RWPE2 (cell line): ENCODE measurements around the gene LAMA2.
"Not testable (repeated sequence)": the region's sequence is repeated elsewhere in the genome, so short reads cannot be mapped to it uniquely, and the experiment has no call there.

Experiments used
- ATAC-seq: fragments of 200-7000 bp; cut with Tn5 transposase; 3 replicates; pipeline ENCODE4 v1.9.1; 2021; ENCODE audit warnings: low read depth
- DNase-seq: peaks from one replicate; pipeline ENCODE4 v3.0.0-alpha.2; 2020; ENCODE audit warnings: low spot score
- H3K27ac ChIP-seq: fragments of 450-650 bp; 2 replicates; pipeline ENCODE4 v1.5.1; 2017; ENCODE audit warnings: mild to moderate bottlenecking; ENCODE audit not compliant: poor library complexity, severe bottlenecking
- H3K27me3 ChIP-seq: fragments of 250-450 bp; sonication (Bioruptor Pico); 2 replicates; pipeline ENCODE4 v1.5.1; 2021; ENCODE audit warnings: mild to moderate bottlenecking, moderate library complexity; ENCODE audit not compliant: insufficient read depth, poor library complexity, severe bottlenecking
- H3K36me3 ChIP-seq: fragments of 250-450 bp; sonication (Bioruptor Pico); 2 replicates; pipeline ENCODE4 v1.5.1; 2020; ENCODE audit warnings: low read depth, mild to moderate bottlenecking, moderate library complexity
- H3K4me1 ChIP-seq: fragments of 250-450 bp; sonication (Bioruptor Pico); 2 replicates; pipeline ENCODE4 v1.5.1; 2021; ENCODE audit warnings: mild to moderate bottlenecking, moderate library complexity; ENCODE audit not compliant: insufficient read depth, poor library complexity, severe bottlenecking
- H3K4me3 ChIP-seq: fragments of 250-450 bp; sonication (Bioruptor Pico); 2 replicates; pipeline ENCODE4 v1.5.1; 2021; ENCODE audit warnings: mild to moderate bottlenecking, moderate library complexity; ENCODE audit not compliant: severe bottlenecking
- H3K9me3 ChIP-seq: fragments of 250-450 bp; sonication (Bioruptor Pico); 2 replicates; pipeline ENCODE4 v1.5.1; 2021; ENCODE audit warnings: mild to moderate bottlenecking, moderate library complexity; ENCODE audit not compliant: severe bottlenecking
- TF ChIP-seq, protein P1 (sequence below): fragments of 450-650 bp; IDR thresholded peaks from one replicate; pipeline ENCODE4 v1.5.1; 2017; ENCODE audit warnings: mild to moderate bottlenecking, moderate library complexity; ENCODE audit not compliant: poor library complexity, severe bottlenecking

LAMA2 gene

DNA sequence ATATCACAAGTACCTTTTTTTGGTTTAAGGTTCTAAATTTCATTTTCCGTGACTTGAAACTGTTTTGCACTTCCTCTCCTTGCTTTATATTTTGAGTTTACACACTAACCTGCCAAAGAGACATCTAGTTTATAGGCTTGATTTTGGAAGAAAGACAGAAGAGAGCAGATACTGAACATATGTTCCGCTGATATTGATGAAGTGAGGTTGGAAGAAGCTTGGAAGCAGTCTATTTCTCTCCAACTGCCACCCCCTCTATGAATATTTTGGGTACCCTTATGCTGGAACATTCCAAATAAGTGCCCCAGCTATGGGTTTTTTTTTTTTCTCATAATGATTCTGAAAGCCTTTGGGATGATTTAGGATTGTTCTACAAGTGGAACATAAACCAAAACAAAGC, 150.6 kb downstream of the LAMA2 start:
- DNase-seq (no peak), ATAC-seq (no peak)
- H3K4me1 ChIP-seq, result peaks cover 15% of the 10 kb centered on the region
- H3K4me3 ChIP-seq, result no peak overlapping the region
- H3K27ac ChIP-seq, result no peak overlapping the region
- no peaks in the 10 kb centered on the region for H3K27me3 ChIP-seq
- no peaks in the 10 kb centered on the region for H3K9me3 ChIP-seq
- TF ChIP-seq, protein P1, sequence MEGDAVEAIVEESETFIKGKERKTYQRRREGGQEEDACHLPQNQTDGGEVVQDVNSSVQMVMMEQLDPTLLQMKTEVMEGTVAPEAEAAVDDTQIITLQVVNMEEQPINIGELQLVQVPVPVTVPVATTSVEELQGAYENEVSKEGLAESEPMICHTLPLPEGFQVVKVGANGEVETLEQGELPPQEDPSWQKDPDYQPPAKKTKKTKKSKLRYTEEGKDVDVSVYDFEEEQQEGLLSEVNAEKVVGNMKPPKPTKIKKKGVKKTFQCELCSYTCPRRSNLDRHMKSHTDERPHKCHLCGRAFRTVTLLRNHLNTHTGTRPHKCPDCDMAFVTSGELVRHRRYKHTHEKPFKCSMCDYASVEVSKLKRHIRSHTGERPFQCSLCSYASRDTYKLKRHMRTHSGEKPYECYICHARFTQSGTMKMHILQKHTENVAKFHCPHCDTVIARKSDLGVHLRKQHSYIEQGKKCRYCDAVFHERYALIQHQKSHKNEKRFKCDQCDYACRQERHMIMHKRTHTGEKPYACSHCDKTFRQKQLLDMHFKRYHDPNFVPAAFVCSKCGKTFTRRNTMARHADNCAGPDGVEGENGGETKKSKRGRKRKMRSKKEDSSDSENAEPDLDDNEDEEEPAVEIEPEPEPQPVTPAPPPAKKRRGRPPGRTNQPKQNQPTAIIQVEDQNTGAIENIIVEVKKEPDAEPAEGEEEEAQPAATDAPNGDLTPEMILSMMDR, result no peak
- H3K36me3 ChIP-seq, result no peaks in the 10 kb centered on the region

DNA sequence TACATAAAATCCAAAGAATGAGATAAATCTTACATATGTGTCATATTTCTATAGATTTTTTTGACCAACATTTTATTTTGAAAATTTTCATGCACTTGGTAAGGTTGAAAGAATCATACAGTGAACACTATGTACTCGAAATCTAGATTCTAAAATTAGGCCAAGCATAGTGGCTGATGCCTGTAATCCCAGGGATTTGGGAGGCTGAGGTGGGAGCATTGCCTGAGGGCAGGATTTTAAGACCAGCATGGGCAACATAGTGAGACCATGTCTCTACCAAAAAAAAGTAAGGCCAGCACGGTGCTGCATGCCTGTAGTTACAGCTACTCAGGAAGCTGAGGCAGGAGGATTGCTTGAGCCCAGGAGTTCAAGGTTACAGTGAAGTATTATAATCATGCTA, 158.6 kb downstream of the LAMA2 start:
- TF ChIP-seq, protein P1, result no peak
- Histone ChIP-seq H3K9me3 (no peaks in the 10 kb centered on the region), H3K4me3 (no peak overlapping the region), H3K27me3 (no peaks in the 10 kb centered on the region), H3K4me1 (no peaks in the 10 kb centered on the region), H3K36me3 (no peaks in the 10 kb centered on the region), H3K27ac (no peak overlapping the region)
- no peak for DNase-seq
- ATAC-seq, result no peak

DNA sequence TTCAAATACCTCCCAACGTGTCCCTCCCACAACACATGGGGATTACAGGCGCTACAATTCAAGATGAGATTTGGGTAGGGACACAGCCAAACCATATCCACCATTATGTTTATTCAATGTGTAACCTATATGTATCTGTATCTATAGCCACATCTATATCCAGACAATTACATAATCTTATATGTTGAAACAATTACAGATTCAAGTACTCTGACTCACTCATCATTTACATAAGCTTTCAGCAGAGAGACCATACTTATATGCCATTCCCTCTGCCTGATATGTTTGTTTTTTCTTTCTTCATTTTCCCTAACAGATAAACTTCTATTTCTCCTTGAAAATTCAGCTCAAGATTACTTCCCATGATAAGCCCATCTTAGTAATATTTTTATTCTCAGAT, 163.6 kb downstream of the LAMA2 start:
- TF ChIP-seq, protein P1, result no peak
- Histone ChIP-seq H3K4me1 (no peaks in the 10 kb centered on the region), H3K4me3 (no peak overlapping the region), H3K27me3 (no peaks in the 10 kb centered on the region), H3K27ac (no peak overlapping the region), H3K9me3 (no peaks in the 10 kb centered on the region), H3K36me3 (no peaks in the 10 kb centered on the region)
- ATAC-seq, result 0 out of 3 replicates have a peak, but pooled peaks have one; percentile 12
- no peak for DNase-seq

DNA sequence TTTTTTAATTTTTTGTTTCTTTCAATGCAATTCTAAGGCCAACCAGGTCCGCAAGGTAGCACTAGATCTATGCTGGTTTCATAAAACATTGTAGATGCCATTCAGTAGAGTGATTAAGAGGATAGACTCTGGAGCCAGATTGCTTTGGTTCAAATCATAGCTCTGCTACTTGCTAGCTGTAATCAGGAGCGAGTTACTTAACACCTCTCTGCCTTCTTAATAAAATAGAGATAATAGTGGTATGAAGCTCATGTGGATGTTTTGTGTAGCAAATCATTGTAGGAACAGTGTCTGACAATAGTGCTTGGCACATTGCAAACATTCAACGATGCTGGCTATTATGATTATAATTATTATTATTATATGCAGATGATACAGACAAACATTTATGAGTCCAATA, 164.9 kb downstream of the LAMA2 start:
- Histone ChIP-seq H3K27me3 (no peaks in the 10 kb centered on the region), H3K36me3 (no peaks in the 10 kb centered on the region), H3K4me3 (no peak overlapping the region), H3K27ac (no peak overlapping the region), H3K9me3 (no peaks in the 10 kb centered on the region), H3K4me1 (no peaks in the 10 kb centered on the region)
- DNase-seq (no peak), ATAC-seq (no peak)
- TF ChIP-seq, protein P1, result no peak

DNA sequence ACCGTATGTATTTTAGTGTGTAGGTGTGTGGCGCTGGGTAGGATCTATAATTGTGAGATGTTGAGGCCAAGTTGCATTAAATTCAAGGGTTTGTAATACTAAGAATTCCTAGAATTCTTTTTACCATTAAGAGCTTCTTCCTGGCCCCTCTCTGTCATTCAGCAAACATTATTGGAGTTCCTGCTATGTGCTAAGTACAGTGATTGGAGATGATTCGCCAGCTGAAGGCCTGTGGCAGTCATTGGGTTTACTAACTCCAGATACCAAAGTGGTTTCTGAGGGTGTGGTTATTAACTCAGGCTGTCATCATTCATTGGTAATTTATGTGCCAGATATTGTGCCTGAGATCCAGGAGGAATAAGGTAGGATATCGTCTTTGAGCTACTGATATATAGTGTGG, 167.1 kb downstream of the LAMA2 start:
- Histone ChIP-seq H3K27ac (no peak overlapping the region), H3K4me3 (no peak overlapping the region), H3K27me3 (no peaks in the 10 kb centered on the region), H3K9me3 (no peaks in the 10 kb centered on the region), H3K36me3 (no peaks in the 10 kb centered on the region), H3K4me1 (no peaks in the 10 kb centered on the region)
- TF ChIP-seq, protein P1, result no peak
- no peak for DNase-seq
- ATAC-seq, result peak; percentile 38; the same call in 1 of the 3 replicates

DNA sequence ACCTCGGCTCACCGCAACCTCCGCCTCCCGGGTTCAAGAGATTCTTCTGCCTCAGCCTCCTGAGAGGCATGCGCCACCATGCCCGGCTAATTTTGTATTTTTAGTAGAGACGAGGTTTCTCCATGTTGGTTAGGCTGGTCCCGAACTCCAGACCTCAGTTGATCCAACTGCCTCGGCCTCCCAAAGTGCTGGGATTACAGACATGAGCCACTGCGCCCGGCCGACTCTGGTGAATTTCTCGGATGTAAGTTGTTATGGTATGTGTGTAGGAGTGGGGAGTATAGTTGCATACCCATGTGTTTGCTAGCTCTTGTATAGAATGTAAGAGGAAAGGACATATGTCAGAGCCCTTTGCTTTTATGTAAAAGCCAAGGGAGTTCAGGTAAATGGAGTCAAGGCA, 170.2 kb downstream of the LAMA2 start:
- H3K4me1 ChIP-seq, H3K36me3 ChIP-seq, H3K9me3 ChIP-seq, H3K27ac ChIP-seq, H3K4me3 ChIP-seq, ATAC-seq, H3K27me3 ChIP-seq, DNase-seq: not testable (repeated sequence)
